GM23338 (cell line): Measurements from ENCODE around the gene AURKAIP1.

Experiments used
- CREB1 ChIP-seq: fragments of 250-450 bp; sonication (Bioruptor Pico); IDR thresholded peaks from 2 replicates; pipeline ENCODE4 v1.5.0; 2020; ENCODE audit warnings: low read depth, mild to moderate bottlenecking, moderate library complexity
- CTCF ChIP-seq, 2 experiments: fragments of 200-600 bp in 1 of 2; sonication (generic) in 1 of 2; conservative IDR thresholded peaks; 2 replicates each; pipeline versions ENCODE4 v1.5.1 to v1.6.1; 2016 to 2017; ENCODE audit warnings: antibody characterized with exemption in 2 of 2, low read depth in 2 of 2, mild to moderate bottlenecking in 2 of 2, moderate library complexity in 1 of 2
- ETS1 ChIP-seq: IDR thresholded peaks from 2 replicates; pipeline ENCODE4 v1.6.1; 2016; ENCODE audit warnings: antibody characterized with exemption
- EZH2 ChIP-seq: fragments of 200-600 bp; sonication (generic); IDR thresholded peaks from one replicate; pipeline ENCODE4 v1.8.0; 2017; ENCODE audit warnings: antibody characterized with exemption, mild to moderate bottlenecking, low read depth; ENCODE audit not compliant: unreplicated experiment
- EZH2phosphoT487 ChIP-seq: fragments of 200-600 bp; sonication (generic); IDR thresholded peaks from one replicate; pipeline ENCODE4 v1.8.1; 2018; ENCODE audit warnings: antibody characterized with exemption; ENCODE audit not compliant: unreplicated experiment
- JUNB ChIP-seq: IDR thresholded peaks from one replicate; pipeline ENCODE4 v1.6.1; 2016; ENCODE audit warnings: antibody characterized with exemption; ENCODE audit not compliant: unreplicated experiment
- NANOG ChIP-seq: IDR thresholded peaks from 2 replicates; pipeline ENCODE4 v1.6.1; 2016; ENCODE audit warnings: antibody characterized with exemption, borderline replicate concordance
- POLR2AphosphoS5 ChIP-seq: IDR thresholded peaks from 2 replicates; pipeline ENCODE4 v1.6.1; 2016; ENCODE audit warnings: antibody characterized with exemption, low read depth
- REST ChIP-seq: IDR thresholded peaks from one replicate; pipeline ENCODE4 v1.6.1; 2018; ENCODE audit warnings: antibody characterized with exemption; ENCODE audit not compliant: unreplicated experiment
- STAT1 ChIP-seq: IDR thresholded peaks from one replicate; pipeline ENCODE4 v1.6.1; 2016; ENCODE audit warnings: antibody characterized with exemption; ENCODE audit not compliant: unreplicated experiment
- ZNF114 ChIP-seq: fragments of 250-450 bp; sonication (Bioruptor Pico); IDR thresholded peaks from 2 replicates; pipeline ENCODE4 v1.5.0; 2020; ENCODE audit warnings: mild to moderate bottlenecking, moderate library complexity
- ZNF331 ChIP-seq: fragments of 250-450 bp; sonication (Bioruptor Pico); IDR thresholded peaks from 2 replicates; pipeline ENCODE4 v1.5.0; 2020; ENCODE audit warnings: low read depth, mild to moderate bottlenecking, moderate library complexity
- ZNF462 ChIP-seq: fragments of 250-450 bp; sonication (Bioruptor Pico); IDR thresholded peaks from 2 replicates; pipeline ENCODE4 v1.5.0; 2020; ENCODE audit warnings: mild to moderate bottlenecking, moderate library complexity

GRCh38 chr1:1351511-1352427, 23.2 kb downstream of the AURKAIP1 start:
- TF ChIP-seq EZH2phosphoT487 (no peak), CTCF (conservative IDR thresholded peaks at IDR 0.05; ENCODE audit: low read depth in 2 of 2) (no peak), POLR2AphosphoS5 (peak; percentile 16; the same call in 1 of the 2 replicates), EZH2 (no peak), ZNF114 (CRISPR knock-in tag) (no peak), STAT1 (no peak), JUNB (no peak), REST (no peak), ZNF331 (CRISPR knock-in tag) (no peak), CREB1 (CRISPR knock-in tag) (no peak), NANOG (no peak), ETS1 (no peak), ZNF462 (no peak)
